NCI-H146 (cell line): Measurements from ENCODE around the gene ZNF492.
"Not testable (repeated sequence)": the region's sequence is repeated elsewhere in the genome, so short reads cannot be mapped to it uniquely, and the experiment has no call there.

Experiments used
- DNase-seq: peaks from one replicate; lab custom pipeline; 2025; lab: John Stamatoyannopoulos, UW

The ZNF492 gene

GRCh38 chr19:22633706-22634449 lies at the start of gene ZNF492:
Gene ZNF492, plus strand, starts transcription at chr19:22634324. Its CDS starts 19,076 bp downstream, at chr19:22653400.
- DNase-seq = peak; percentile 46

GRCh38 chr19:22595422-22595821 lies 38.7 kb upstream of the ZNF492 start:
- DNase-seq = no peak

- no peak for DNase-seq
Measured at GRCh38 chr19:22595918-22596341, 38.2 kb upstream of the ZNF492 start.

- DNase-seq = no peak
Measured at GRCh38 chr19:22600690-22601648, 33.2 kb upstream of the ZNF492 start.

GRCh38 chr19:22601906-22602630 lies 32.1 kb upstream of the ZNF492 start:
- DNase-seq = no peak

GRCh38 chr19:22602631-22603272 lies 31.4 kb upstream of the ZNF492 start:
- DNase-seq = no peak

GRCh38 chr19:22603518-22604440 lies 30.3 kb upstream of the ZNF492 start:
- DNase-seq = no peak

GRCh38 chr19:22604571-22605274 lies 29.4 kb upstream of the ZNF492 start:
- no peak for DNase-seq

- no peak for DNase-seq
Measured at GRCh38 chr19:22605275-22606211, 28.6 kb upstream of the ZNF492 start.

- DNase-seq = no peak
Measured at GRCh38 chr19:22606212-22606553, 27.9 kb upstream of the ZNF492 start.

GRCh38 chr19:22606954-22607652 lies 27.0 kb upstream of the ZNF492 start:
- no peak for DNase-seq

- no peak for DNase-seq
Measured at GRCh38 chr19:22607653-22608430, 26.3 kb upstream of the ZNF492 start.

GRCh38 chr19:22608441-22608840 lies 25.7 kb upstream of the ZNF492 start:
- DNase-seq = no peak

GRCh38 chr19:22609630-22610029 lies 24.5 kb upstream of the ZNF492 start:
- no peak for DNase-seq

- no peak for DNase-seq
Measured at GRCh38 chr19:22610121-22610520, 24.0 kb upstream of the ZNF492 start.

- no peak for DNase-seq
Measured at GRCh38 chr19:22612316-22612715, 21.8 kb upstream of the ZNF492 start.

GRCh38 chr19:22616659-22617058 lies 17.5 kb upstream of the ZNF492 start:
- DNase-seq = no peak

- not testable (repeated sequence) for DNase-seq
Measured at GRCh38 chr19:22617181-22617580, 16.9 kb upstream of the ZNF492 start.
